Measurements from ENCODE around the gene MACROD2. TPM values are rescaled to one million over a fixed set of nuclear protein-coding genes. Genes with fewer than 3 reads are reported as not detected.
A peak's percentile ranks its signal among the peaks of the same experiment; 100 is the strongest.

The MACROD2 gene
- total RNA-seq, 1 experiment from 2014 or later: 1.6 TPM

GRCh38 chr20:14142171-14142570 lies 146.9 kb downstream of the MACROD2 start:
- Histone ChIP-seq H2BK12ac (ENCODE audit: insufficient read length, low read depth, low read length) (no peak overlapping the region), H3K79me2 (ENCODE audit: insufficient read depth, low read length) (no peaks in the 10 kb centered on the region), H2AK5ac (ENCODE audit: insufficient read length, low read length) (no peak overlapping the region), H3K27me3 (ENCODE audit: insufficient read depth, low read length) (no peaks in the 10 kb centered on the region), H2BK5ac (ENCODE audit: insufficient read length, low read length) (no peak overlapping the region), H3K9ac (ENCODE audit: extremely low read depth, insufficient read length, low read length) (no peak overlapping the region), H3K56ac (ENCODE audit: insufficient read length, low read depth, low read length) (no peak overlapping the region), H3T11ph (ENCODE audit: low read length) (no peak overlapping the region), H3K14ac (ENCODE audit: insufficient read depth, low read length) (no peak overlapping the region), H3K23me2 (ENCODE audit: insufficient read length, low read depth, low read length, poor library complexity, severe bottlenecking) (no peaks in the 10 kb centered on the region), H4K8ac (replicated peaks; ENCODE audit: insufficient read length, low read depth, low read length) (no peak overlapping the region), H3K4ac (ENCODE audit: low read depth, low read length) (no peak overlapping the region), H2BK20ac (ENCODE audit: low read depth, low read length, poor library complexity, severe bottlenecking) (no peak overlapping the region), H3K18ac (ENCODE audit: insufficient read length, low read depth, low read length) (no peak overlapping the region), H3K4me1 (ENCODE audit: insufficient read depth, low read length) (no peaks in the 10 kb centered on the region), H4K20me1 (ENCODE audit: control insufficient read depth, insufficient read depth, insufficient read length) (no peaks in the 10 kb centered on the region), H3K27ac (ENCODE audit: insufficient read length, low read depth, low read length) (no peak overlapping the region), H3K79me1 (ENCODE audit: insufficient read depth, low read depth, low read length, poor library complexity, severe bottlenecking) (no peaks in the 10 kb centered on the region), H3K9me3 (ENCODE audit: control insufficient read depth, low read depth, low read length) (no peaks in the 10 kb centered on the region), H3K23ac (ENCODE audit: insufficient read length, low read depth, low read length) (no peak overlapping the region), H2BK15ac (ENCODE audit: low read depth, low read length) (no peak overlapping the region), H4K5ac (ENCODE audit: insufficient read length, low read depth, low read length) (no peak overlapping the region), H4K91ac (ENCODE audit: insufficient read length, low read depth, low read length) (no peak overlapping the region), H3K4me2 (ENCODE audit: insufficient read depth, insufficient read length, low read length) (no peak overlapping the region), H2AFZ (ENCODE audit: low read length) (no peak overlapping the region), H2BK120ac (ENCODE audit: low read depth, low read length, poor library complexity, severe bottlenecking) (no peak overlapping the region)
- peak; percentile 84 for DNase-seq
- Mint-ChIP-seq H3K4me3 (no peak overlapping the region), H3K27me3 (ENCODE audit: low read depth) (no peaks in the 10 kb centered on the region), H3K9me3 (no peaks in the 10 kb centered on the region), H3K36me3 (ENCODE audit: insufficient read depth in 1 of 3, low read depth in 3 of 3) (no peaks in the 10 kb centered on the region), H3K4me1 (peaks cover 4 to 5% of the 10 kb centered on the region in 2 experiments), H3K27ac (no peak overlapping the region; a peak in 1 of 7 replicates)
- peak; percentile 88 for TF ChIP-seq CTCF (conservative IDR thresholded peaks at IDR 0.05)
- whole genome bisulfite sequencing (ENCODE audit: extremely low coverage, insufficient read length, low lambda C conversion rate): no CpG with 5 or more reads among the region's 5 CpGs

Measured in H9 (cell line).